Measurements from ENCODE around the gene KXD1.
A peak's percentile ranks its signal among the peaks of the same experiment; 100 is the strongest.
"Not testable (repeated sequence)": the region's sequence is repeated elsewhere in the genome, so short reads cannot be mapped to it uniquely, and the experiment has no call there.

KXD1 gene

DNA sequence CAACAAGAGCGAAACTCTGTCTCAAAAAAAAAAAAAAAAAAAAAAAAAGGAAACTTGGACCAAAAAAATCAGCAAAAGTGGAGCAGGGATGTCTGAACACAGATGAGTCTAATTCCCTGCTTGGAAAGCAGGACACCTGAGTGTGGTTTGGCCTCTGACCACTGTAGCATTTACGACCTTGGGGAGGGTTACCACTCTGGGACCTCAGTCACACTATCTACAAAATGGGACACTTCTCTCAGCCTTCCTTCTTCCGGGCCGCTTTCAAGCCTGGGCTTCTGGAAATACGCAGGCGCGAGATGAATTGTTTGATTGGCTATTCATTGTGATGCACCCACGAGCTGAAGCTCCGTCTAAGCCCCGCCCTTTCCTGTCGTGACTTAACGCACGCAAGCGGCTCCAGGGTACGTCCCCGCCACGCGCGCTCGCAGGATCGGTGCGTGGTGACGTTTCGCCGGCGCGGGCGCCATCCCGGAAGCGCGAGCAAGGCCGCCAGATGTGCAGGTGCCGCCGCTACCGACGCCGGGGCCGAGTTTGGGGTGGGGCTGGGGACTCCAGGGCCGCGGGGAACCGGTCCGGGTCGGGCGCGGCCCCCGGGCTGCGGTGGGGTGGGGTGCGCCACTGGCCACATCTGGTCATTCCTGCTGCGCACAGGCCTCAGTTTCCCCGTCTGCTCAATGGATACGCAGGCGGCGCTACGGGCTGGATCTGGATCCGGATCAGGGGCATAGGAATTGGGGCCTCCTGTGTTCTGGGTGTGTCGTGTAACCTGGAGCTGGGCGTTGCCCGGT is at the start of gene KXD1:
Gene KXD1, plus strand, starts transcription at position 460 of the 791 bp plus-strand sequence. CDS start 4,187 bp downstream, outside the sequence.
- DNase-seq: peak; percentile 99

GRCh38 chr19:18508585-18508984 is 49.1 kb upstream of the KXD1 start:
- DNase-seq: no peak

DNA sequence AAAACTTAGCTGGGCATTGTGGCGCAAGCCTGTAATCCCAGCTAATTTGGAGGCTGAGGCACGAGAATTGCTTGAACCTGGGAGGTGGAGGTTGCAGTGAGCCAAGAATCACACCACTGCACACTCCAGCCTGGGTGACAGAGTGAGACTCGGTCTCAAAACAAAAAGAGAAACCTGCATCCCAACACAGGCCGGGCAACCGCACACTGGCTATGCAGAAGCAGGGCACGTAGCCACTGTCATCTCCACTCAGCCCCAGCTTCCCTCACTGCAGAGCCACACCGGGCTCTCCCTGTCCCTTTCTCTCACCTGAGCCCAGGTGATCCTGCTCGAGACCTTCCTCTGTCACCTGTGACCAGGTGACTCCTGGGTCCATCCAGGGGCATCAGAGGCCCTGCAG is 47.5 kb upstream of the KXD1 start:
- DNase-seq: no peak

- DNase-seq: no peak
Observed at GRCh38 chr19:18513868-18514267, 43.8 kb upstream of the KXD1 start.

- no peak for DNase-seq
Observed at GRCh38 chr19:18514800-18515682, 42.6 kb upstream of the KXD1 start.

DNA sequence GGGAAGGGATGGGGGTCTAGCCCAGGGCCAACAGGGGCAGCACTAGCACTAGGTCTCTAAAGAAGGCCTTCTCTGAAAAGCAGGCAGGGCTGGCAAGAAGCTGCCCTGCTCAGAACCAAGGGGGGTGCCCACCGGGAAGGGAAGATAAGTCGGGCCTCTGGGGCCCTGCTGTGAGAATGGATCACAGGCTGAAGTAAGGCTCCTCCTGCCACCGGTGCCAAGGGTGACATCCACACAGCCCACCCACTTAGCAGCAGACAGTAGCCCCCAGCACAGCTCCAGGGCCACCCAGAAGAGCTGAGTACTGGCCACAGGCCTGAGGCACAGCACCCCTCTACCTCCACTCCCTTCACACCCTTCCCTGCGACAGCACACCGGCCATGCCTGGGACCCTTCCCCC is 41.7 kb upstream of the KXD1 start:
- DNase-seq: no peak

GRCh38 chr19:18517606-18518005 is 40.1 kb upstream of the KXD1 start:
- DNase-seq: no peak

DNA sequence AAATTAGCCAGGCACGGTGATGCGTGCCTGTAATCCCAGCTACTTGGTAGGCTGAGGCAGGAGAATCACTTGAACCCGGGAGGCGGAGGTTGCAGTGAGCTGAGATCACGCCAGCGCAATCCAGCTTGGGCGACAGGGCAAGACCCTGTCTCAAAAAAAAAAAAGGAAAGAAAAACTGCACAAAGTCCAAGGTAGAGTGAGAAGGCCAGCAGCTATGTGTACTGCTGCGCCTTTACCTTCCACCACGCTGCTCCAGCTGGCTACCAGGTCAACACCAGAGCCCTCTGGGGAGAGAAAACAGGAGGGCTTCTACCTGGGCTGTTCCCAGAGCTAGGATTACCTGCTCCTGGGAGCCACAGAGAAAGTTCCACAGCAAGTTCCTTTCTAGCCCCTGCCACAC is 39.0 kb upstream of the KXD1 start:
- no peak for DNase-seq

- peak; percentile 67 for DNase-seq
Observed at GRCh38 chr19:18519962-18520847, 37.5 kb upstream of the KXD1 start.

DNA sequence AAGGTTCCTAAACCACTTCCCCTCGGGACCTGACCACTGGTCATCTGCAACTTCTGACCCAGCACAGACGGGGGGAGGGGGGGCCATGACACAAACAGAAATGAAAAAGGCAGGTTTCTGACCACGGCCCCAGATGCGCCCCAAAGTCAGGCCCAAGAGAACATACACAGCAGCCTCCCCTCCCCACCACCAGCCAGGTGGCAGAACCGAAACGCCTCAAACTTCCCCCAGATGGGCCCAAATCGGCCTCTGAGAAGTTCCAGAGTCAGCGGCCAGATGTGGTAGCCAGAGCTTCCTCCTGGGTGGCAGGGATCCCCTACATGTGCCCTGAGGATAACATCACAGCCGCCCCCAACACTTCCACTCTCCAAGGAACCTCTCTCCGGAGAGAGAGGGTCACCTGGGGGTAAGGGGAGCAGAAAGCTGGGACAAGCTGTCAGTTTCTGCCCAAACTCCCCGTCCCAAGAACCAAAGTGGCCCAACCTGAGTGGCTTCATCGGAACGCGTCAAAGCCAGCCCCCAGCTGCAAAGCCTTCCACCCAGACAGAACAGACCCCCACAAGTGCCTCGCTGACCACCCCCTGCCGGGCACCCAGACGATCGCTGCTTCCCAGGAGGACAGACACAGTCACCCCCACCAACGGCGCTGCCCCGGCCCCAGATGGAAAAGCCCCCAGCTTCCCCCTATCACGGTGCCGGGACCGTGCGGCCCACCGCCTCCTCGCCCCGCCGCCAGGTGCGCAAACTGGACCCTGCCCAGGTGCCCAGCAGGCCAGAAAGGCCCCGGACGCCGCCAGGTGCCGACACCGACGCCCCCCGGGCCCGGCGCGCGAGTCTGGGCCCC is 36.6 kb upstream of the KXD1 start:
- peak; percentile 19 for DNase-seq

GRCh38 chr19:18521692-18522123 is 36.0 kb upstream of the KXD1 start, which contains the start of gene ELL:
ELL (minus strand) TSS chr19:18522070; CDS start chr19:18522055, 15 bp downstream.
- DNase-seq: no peak

- peak; percentile 100 for DNase-seq
Observed at GRCh38 chr19:18522124-18522861, 35.4 kb upstream of the KXD1 start.

- DNase-seq: not testable (repeated sequence)
Observed at GRCh38 chr19:18522862-18523440, 34.7 kb upstream of the KXD1 start.

DNA sequence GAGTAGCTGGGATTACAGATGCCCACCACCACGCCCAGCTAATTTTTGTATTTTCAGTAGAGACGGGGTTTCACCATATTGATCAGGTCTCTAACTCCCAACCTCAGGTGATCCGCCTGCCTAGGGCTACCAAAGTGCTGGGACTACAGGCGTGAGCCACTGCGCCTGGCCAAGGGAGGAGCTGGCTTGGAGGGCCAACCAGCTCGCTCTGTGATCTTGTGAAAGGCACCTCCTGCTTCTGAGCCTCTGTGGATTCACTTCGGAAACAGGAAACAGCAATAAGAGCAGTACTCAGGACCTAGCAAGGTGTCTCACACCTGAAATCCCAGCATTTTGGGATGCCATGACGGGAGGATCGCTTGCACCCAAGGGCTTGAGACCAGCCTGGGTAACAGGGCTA is 33.8 kb upstream of the KXD1 start:
- DNase-seq: no peak

- DNase-seq: no peak
Observed at GRCh38 chr19:18526316-18526715, 31.4 kb upstream of the KXD1 start.

GRCh38 chr19:18529782-18530181 is 27.9 kb upstream of the KXD1 start:
- no peak for DNase-seq

DNA sequence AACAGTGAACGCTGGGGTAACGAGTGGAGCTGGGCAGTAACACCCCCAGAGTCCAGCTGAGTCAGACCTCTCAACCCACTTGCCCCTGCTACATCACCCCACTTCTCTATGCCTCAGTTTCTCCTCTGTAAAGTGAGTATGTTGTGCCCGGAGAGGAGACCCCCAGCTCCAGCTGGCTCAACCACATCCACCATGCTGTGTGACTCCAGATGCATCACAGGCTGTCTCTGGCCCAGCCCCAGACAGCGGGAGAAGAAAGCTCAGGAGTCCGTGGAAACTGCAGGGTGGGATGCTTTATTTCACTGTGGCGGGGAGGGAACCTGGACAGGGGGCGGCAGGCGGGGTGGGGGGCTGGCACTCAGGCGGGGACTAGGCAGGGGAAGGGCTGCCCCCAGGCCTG is 26.2 kb upstream of the KXD1 start:
- no peak for DNase-seq

DNA sequence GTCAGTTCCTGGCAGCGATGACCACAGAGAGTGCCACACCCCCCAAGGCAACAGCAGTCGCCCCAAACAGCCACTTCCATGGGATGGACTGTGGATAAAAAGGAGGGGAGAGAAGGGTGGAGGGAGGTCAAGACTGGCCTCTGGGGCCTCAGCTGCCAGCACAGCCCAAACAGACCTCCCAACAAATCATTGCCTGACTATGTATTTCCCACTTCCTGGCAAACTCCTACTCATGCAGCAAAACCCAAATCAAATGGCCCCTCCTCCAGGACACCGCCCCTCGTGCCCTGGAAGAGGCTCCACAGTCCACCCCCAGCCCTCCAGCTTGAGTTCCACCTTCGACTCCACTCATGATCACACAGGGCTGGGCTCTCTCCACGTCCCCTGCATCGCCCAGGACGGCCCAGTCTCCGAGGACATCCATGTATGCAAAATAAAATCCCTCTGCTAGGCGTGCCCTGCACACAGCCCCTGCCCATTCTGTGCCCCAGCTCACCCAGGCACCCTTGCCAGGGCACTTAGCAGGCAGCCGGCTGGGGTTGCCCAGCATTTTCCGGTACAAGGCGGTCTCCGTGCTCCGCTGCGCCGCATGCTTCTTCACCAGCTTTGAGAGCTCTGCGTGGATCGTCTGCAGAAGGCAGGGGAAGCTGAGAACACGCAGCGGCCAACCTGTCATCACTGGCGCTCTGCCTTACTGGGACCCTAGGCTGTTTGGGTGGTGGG is 25.3 kb upstream of the KXD1 start:
- DNase-seq: no peak

GRCh38 chr19:18533058-18533457 is 24.6 kb upstream of the KXD1 start:
- no peak for DNase-seq

GRCh38 chr19:18536475-18536874 is 21.2 kb upstream of the KXD1 start:
- DNase-seq: no peak

Measured in stimulated activated CD4-positive, alpha-beta T cell treated with anti-CD3 and anti-CD28 coated beads, Interleukin-4, amount 100 ng/mL, for 24 hours (primary cell).